GM21381 (cell line): ENCODE measurements around the gene PACRG.

Source experiments
- ATAC-seq: cut with Tn5 transposase; IDR thresholded peaks from one replicate; pipeline ENCODE4 v1.9.1; 2021; ENCODE audit warnings: mild to moderate bottlenecking, moderate library complexity; ENCODE audit not compliant: unreplicated experiment

Gene PACRG

GRCh38 chr6:163339466-163339865 lies 611.7 kb downstream of the PACRG start:
- ATAC-seq = no peak

GRCh38 chr6:163340201-163340887 lies 612.6 kb downstream of the PACRG start:
- no peak for ATAC-seq

DNA sequence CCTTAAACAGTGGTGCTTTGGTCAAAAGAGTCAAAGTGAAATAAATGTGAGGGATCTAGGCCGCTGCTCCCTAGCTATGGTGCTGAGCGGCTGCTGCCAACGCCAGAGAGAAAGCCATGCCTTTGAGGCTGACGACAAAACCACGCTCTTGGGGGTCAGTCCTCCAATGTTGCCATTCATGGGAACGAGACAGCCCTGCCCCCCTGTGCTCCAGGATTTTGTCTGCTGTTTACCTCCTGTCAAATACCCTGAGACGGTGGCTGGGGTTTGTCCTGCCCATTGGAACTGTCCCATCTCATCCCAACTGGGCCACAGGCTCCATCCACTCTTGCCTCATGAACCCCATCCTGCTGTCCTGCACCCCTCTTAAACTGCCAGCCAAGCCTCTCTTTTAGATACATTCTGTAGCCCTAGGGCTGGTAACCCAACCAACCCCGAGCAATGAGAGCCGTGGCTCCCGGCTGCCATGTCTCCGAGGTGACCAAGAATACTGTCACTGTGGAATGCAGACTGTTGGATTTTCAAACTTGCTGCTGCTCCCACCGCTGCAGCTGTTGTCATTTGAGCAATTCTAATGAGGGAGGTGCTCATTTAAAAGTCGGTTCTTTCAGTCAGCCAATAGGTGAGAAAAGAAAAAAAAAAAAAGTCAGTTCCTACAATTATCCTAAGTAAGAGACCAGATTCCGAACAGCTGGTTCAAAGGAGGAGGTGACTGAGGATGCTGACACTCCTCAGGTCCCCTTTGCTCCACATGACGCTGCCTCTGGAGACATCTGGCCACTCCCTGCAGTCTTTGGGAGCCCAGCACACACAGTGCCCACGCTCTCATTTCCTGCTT lies 613.7 kb downstream of the PACRG start:
- no peak for ATAC-seq

GRCh38 chr6:163342571-163343539 lies 615.1 kb downstream of the PACRG start:
- ATAC-seq = no peak

- ATAC-seq = no peak
Measured at GRCh38 chr6:163343609-163344008, 615.8 kb downstream of the PACRG start.

GRCh38 chr6:163344411-163344810 lies 616.6 kb downstream of the PACRG start:
- ATAC-seq = no peak

- ATAC-seq = no peak
Measured at GRCh38 chr6:163345931-163346330, 618.2 kb downstream of the PACRG start.

- no peak for ATAC-seq
Measured at GRCh38 chr6:163346497-163346961, 618.8 kb downstream of the PACRG start.

GRCh38 chr6:163347021-163347446 lies 619.3 kb downstream of the PACRG start:
- ATAC-seq = no peak

GRCh38 chr6:163348789-163349680 lies 621.3 kb downstream of the PACRG start:
- ATAC-seq = no peak

DNA sequence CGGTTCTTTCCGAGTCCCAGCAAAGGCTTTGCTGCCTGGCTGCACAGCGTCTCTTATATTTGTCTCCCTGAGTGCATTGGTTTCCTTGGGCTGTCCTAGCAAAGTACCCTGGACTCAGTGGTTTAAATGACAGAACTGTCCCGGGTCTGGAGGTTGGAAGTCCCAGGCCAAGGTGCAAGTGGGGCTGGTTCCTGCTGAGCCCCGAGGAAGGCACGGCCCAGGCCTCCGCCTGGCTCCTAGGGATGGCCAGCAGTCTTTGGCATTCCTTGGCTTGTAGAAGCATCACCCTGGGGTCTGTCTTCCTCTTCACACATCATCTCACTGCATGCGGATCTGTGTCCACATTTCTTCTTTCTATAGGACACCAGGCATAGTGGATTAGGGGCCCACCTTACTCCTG lies 621.9 kb downstream of the PACRG start:
- ATAC-seq = no peak

GRCh38 chr6:163351013-163351412 lies 623.2 kb downstream of the PACRG start:
- ATAC-seq = no peak

DNA sequence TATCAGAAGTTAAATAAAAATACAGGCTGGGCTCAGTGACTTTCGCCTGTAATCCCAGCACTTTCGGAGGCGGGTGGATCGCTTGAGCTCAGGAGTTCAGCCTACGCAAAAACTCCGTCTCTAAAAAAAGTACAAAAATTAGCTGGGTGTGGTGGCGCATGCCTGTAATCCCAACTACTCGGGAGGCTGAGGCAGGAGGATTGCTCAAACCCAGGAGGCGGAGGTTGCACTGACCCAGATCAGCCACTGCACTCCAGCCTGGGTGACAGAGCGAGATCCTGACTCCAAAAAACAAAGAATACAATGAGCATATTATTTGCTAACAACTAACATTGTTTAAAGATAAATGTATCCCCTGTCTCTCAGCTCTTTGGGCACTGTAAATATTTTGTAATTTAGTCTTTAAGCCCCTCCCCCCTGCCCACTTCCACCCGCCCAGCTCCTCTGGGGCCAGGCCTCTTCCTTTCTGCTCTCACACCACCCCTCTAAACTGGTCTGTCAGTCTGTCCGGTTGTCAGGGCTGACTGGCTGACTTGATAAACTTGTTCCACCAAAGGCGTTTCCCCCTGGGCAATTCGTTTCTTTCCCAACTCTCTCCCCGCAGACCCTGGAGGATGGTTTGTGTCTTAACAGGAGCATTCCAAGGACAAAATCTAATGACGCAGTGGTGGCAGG lies 624.4 kb downstream of the PACRG start:
- no peak for ATAC-seq

GRCh38 chr6:163352966-163353365 lies 625.2 kb downstream of the PACRG start:
- no peak for ATAC-seq

DNA sequence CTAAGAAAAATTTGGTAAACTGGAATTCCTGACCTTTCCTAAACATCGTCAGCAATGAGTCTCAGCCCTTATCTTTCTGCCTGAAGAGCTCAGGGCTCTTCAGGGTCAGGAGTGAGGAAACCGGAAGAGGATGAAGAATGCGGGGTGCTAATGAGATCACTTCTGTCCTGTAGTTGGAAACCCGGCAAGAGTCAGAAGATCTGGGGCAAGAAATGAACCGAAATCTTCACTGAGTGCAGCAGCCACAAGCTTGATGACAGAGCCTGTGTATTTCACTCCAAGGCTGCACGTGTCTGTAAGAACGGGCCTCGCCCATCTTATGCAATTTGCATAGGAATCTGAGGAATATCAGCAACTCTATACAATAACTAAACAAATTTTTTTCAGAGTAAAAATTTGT lies 626.3 kb downstream of the PACRG start:
- no peak for ATAC-seq

GRCh38 chr6:163354761-163355425 lies 627.1 kb downstream of the PACRG start:
- no peak for ATAC-seq

DNA sequence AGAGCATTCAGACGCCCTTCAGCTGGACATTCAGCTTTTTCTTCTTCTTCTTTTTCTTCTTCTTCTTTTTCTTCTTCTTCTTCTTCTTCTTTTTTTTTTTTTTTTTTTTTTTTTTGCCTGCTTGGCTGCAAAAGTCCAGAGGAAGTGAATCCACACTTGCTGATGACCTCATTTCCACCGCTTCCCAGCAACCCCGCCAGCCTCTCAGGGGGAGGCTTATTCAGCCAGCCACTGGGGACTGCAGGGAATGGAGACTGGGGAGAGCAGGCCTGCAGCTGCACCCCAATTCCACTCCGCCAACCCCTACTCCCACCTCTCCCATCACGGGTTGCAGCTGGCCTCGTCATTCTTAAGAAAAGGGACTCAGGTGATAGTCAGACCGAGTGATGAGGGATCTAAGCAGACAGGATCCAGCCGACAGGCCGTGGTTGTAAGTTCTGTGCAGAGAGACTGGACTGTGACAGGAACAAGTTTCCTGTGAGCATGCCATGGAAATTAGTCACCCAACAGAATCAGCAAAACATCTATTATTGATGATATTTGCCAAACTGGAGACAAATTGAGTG lies 627.7 kb downstream of the PACRG start:
- ATAC-seq = no peak

GRCh38 chr6:163356324-163356723 lies 628.5 kb downstream of the PACRG start:
- ATAC-seq = no peak

GRCh38 chr6:163356743-163357142 lies 629.0 kb downstream of the PACRG start:
- ATAC-seq = no peak
